H1 (cell line): ENCODE measurements around the gene ANXA5. TPM values are rescaled to one million over a fixed set of nuclear protein-coding genes. Genes with fewer than 3 reads are reported as not detected.

Experiments
- CTCF ChIA-PET: fragments of 300-600 bp; sonication (Branson Sonifier 250); formaldehyde crosslinking; loops from one replicate; lab custom pipeline; 2021; ENCODE audit not compliant: partially characterized antibody; lab: Charles Lee
- POLR2A ChIA-PET: fragments of 300-600 bp; sonication (Branson Sonifier 250); formaldehyde crosslinking; loops from one replicate; lab custom pipeline; 2021; ENCODE audit warnings: inconsistent platforms; ENCODE audit not compliant: partially characterized antibody; lab: Charles Lee
- DNase-seq, 2 experiments: peaks; one replicate each; pipeline versions ENCODE4 v3.0.0 to v3.0.0-alpha.2; 2010 to 2022; ENCODE audit warnings: low spot score in 2 of 2, low read depth in 1 of 2, mixed read lengths in 1 of 2
- FAIRE-seq: peaks from 2 replicates; lab custom pipeline; 2011; peaks lifted over from hg19 to GRCh38; lab: Jason Lieb, UNC
- H2AFZ ChIP-seq: 2 replicates; pipeline ENCODE4 v1.8.1; 2012; ENCODE audit warnings: low read length, inconsistent platforms
- H2AK5ac ChIP-seq: 2 replicates; pipeline ENCODE4 v1.6.1; 2013; ENCODE audit warnings: low read depth, low read length
- H2BK120ac ChIP-seq: replicated peaks from 2 replicates; pipeline ENCODE3; 2013; ENCODE audit warnings: low read depth, low read length, inconsistent platforms
- H2BK12ac ChIP-seq: 2 replicates; pipeline ENCODE4 v1.6.1; 2013; ENCODE audit warnings: low read depth, low read length
- H2BK15ac ChIP-seq: 2 replicates; pipeline ENCODE4 v1.6.1; 2013; ENCODE audit warnings: low read length
- H2BK20ac ChIP-seq: 2 replicates; pipeline ENCODE4 v1.6.1; 2013; ENCODE audit warnings: low read length
- H2BK5ac ChIP-seq: 2 replicates; pipeline ENCODE4 v1.6.1; 2013; ENCODE audit warnings: low read depth, low read length
- H3K14ac ChIP-seq: 2 replicates; pipeline ENCODE4 v1.6.1; 2013; ENCODE audit warnings: inconsistent platforms; ENCODE audit not compliant: insufficient read length
- H3K18ac ChIP-seq: 2 replicates; pipeline ENCODE4 v1.6.1; 2013; ENCODE audit warnings: low read length; ENCODE audit errors: extremely low read depth
- H3K23ac ChIP-seq: 2 replicates; pipeline ENCODE4 v1.6.1; 2013; ENCODE audit warnings: inconsistent platforms; ENCODE audit not compliant: insufficient read length
- H3K23me2 ChIP-seq: 2 replicates; pipeline ENCODE4 v1.6.1; 2013; ENCODE audit warnings: low read depth, low read length
- H3K27ac ChIP-seq: 2 replicates; pipeline ENCODE4 v1.6.1; 2011; ENCODE audit warnings: low read depth, low read length, inconsistent platforms
- H3K27me3 ChIP-seq, 4 experiments: replicated peaks in 1 of 4; 1 replicate in 1 of 4; 2 replicates in 3 of 4; pipeline versions ENCODE4 v1.6.1 to v1.8.1; 2011 to 2013; ENCODE audit warnings: low read length in 3 of 4, mild to moderate bottlenecking in 3 of 4, inconsistent platforms in 2 of 4, mixed read lengths in 2 of 4, moderate library complexity in 1 of 4; ENCODE audit not compliant: control insufficient read depth in 3 of 4, insufficient read depth in 3 of 4; ENCODE audit errors: extremely low read depth in 1 of 4
- H3K36me3 ChIP-seq, 4 experiments: 2 replicates each; pipeline versions ENCODE4 v1.6.1 to v1.8.1; 2011 to 2013; ENCODE audit warnings: mild to moderate bottlenecking in 4 of 4, low read length in 3 of 4, moderate library complexity in 2 of 4, control low read depth in 1 of 4, inconsistent platforms in 1 of 4; ENCODE audit not compliant: insufficient read depth in 4 of 4, control insufficient read depth in 2 of 4
- H3K4ac ChIP-seq: replicated peaks from 2 replicates; pipeline ENCODE3; 2013; ENCODE audit warnings: low read length, low read depth, mixed read lengths, inconsistent platforms; ENCODE audit not compliant: insufficient read length
- H3K4me1 ChIP-seq, 4 experiments: replicated peaks in 1 of 4; 1 replicate in 1 of 4; 2 replicates in 3 of 4; pipeline versions ENCODE4 v1.6.1 to v1.8.1; 2011 to 2013; ENCODE audit warnings: low read length in 3 of 4, inconsistent platforms in 2 of 4, mixed read lengths in 1 of 4; ENCODE audit not compliant: insufficient read depth in 4 of 4, control insufficient read depth in 3 of 4
- H3K4me2 ChIP-seq, 2 experiments: 2 replicates each; pipeline versions ENCODE4 v1.6.1 to v1.8.1; 2011 to 2013; ENCODE audit warnings: low read depth in 2 of 2, low read length in 2 of 2, control low read depth in 1 of 2, inconsistent platforms in 1 of 2, mild to moderate bottlenecking in 1 of 2; ENCODE audit not compliant: insufficient read depth in 1 of 2
- H3K4me3 ChIP-seq, 4 experiments: fragments of 200-600, 300-600 bp in 1 of 4; sonication (generic), shearing (Covaris generic), sonication (Bioruptor Twin) in 1 of 4; 2 replicates each; pipeline versions ENCODE4 v1.5.1 to v1.8.1; 2011 to 2016; ENCODE audit warnings: low read length in 4 of 4, low read depth in 3 of 4, control low read depth in 2 of 4, inconsistent platforms in 2 of 4, mild to moderate bottlenecking in 2 of 4, mixed read lengths in 1 of 4, moderate library complexity in 1 of 4; ENCODE audit not compliant: insufficient read depth in 2 of 4; ENCODE audit errors: extremely low read depth in 1 of 4
- H3K56ac ChIP-seq: replicated peaks from 2 replicates; pipeline ENCODE3; 2013; ENCODE audit warnings: low read depth, mild to moderate bottlenecking, mixed read lengths, low read length, inconsistent platforms; ENCODE audit not compliant: insufficient read length
- H3K79me1 ChIP-seq: 2 replicates; pipeline ENCODE4 v1.6.1; 2013; ENCODE audit warnings: low read depth, low read length, control low read depth
- H3K79me2 ChIP-seq, 2 experiments: 2 replicates each; pipeline versions ENCODE4 v1.6.1 to v1.8.1; 2012 to 2013; ENCODE audit warnings: low read length in 2 of 2, mild to moderate bottlenecking in 2 of 2, inconsistent platforms in 1 of 2; ENCODE audit not compliant: insufficient read depth in 2 of 2, control insufficient read depth in 1 of 2
- H3K9ac ChIP-seq, 4 experiments: replicated peaks in 1 of 4; 1 replicate in 1 of 4; 2 replicates in 3 of 4; pipeline versions ENCODE4 v1.6.1 to v1.8.1; 2011 to 2013; ENCODE audit warnings: low read depth in 3 of 4, low read length in 3 of 4, control low read depth in 2 of 4, mild to moderate bottlenecking in 2 of 4, moderate library complexity in 2 of 4, inconsistent platforms in 1 of 4; ENCODE audit errors: extremely low read depth in 1 of 4
- H3K9me3 ChIP-seq, 2 experiments: 2 replicates each; pipeline versions ENCODE4 v1.6.1 to v1.8.1; 2012 to 2013; ENCODE audit warnings: mild to moderate bottlenecking in 2 of 2, moderate library complexity in 2 of 2, control low read depth in 1 of 2, inconsistent platforms in 1 of 2, low read depth in 1 of 2, low read length in 1 of 2, mixed read lengths in 1 of 2; ENCODE audit not compliant: insufficient read depth in 2 of 2
- H4K20me1 ChIP-seq, 2 experiments: replicated peaks in 1 of 2; 2 replicates each; pipeline versions ENCODE3 to v1.8.1; 2011 to 2013; ENCODE audit warnings: inconsistent platforms in 2 of 2, low read length in 2 of 2, mild to moderate bottlenecking in 1 of 2; ENCODE audit not compliant: insufficient read depth in 2 of 2, control insufficient read depth in 1 of 2
- H4K5ac ChIP-seq: 2 replicates; pipeline ENCODE4 v1.6.1; 2013; ENCODE audit warnings: low read length, low read depth, mixed read lengths, inconsistent platforms; ENCODE audit not compliant: insufficient read length
- H4K8ac ChIP-seq: 2 replicates; pipeline ENCODE4 v1.8.0; 2013; ENCODE audit warnings: mild to moderate bottlenecking, moderate library complexity, low read length, inconsistent platforms; ENCODE audit not compliant: insufficient read depth; ENCODE audit errors: extremely low read depth
- H4K91ac ChIP-seq: replicated peaks from 2 replicates; pipeline ENCODE3; 2013; ENCODE audit warnings: low read length, mixed read lengths, inconsistent platforms; ENCODE audit not compliant: insufficient read length
- ATF2 ChIP-seq: IDR thresholded peaks from 2 replicates; pipeline ENCODE4 v1.6.1; 2012; ENCODE audit warnings: low read length, inconsistent platforms
- ATF3 ChIP-seq: IDR thresholded peaks from 2 replicates; pipeline ENCODE4 v1.6.1; 2011; ENCODE audit warnings: low read depth, mild to moderate bottlenecking, low read length; ENCODE audit not compliant: insufficient read depth
- BACH1 ChIP-seq: IDR thresholded peaks from 2 replicates; pipeline ENCODE4 v1.6.1; 2012; ENCODE audit warnings: low read length, improper control_type of control experiment
- CEBPB ChIP-seq: IDR thresholded peaks from 2 replicates; pipeline ENCODE4 v1.6.1; 2012; ENCODE audit warnings: low read depth, low read length
- CREB1 ChIP-seq: IDR thresholded peaks from 2 replicates; pipeline ENCODE4 v1.6.1; 2012; ENCODE audit warnings: inconsistent platforms
- JUN ChIP-seq: IDR thresholded peaks from 2 replicates; pipeline ENCODE4 v1.6.1; 2011; ENCODE audit warnings: low read depth, mild to moderate bottlenecking, improper control_type of control experiment, low read length
- NRF1 ChIP-seq: IDR thresholded peaks from 2 replicates; pipeline ENCODE4 v1.6.1; 2011; ENCODE audit warnings: mild to moderate bottlenecking, low read depth, low read length, improper control_type of control experiment
- POLR2A ChIP-seq, 2 experiments: IDR thresholded peaks; 1 replicate in 1 of 2; 2 replicates in 1 of 2; pipeline ENCODE4 v1.6.1; 2011; ENCODE audit warnings: low read depth in 2 of 2, low read length in 2 of 2, mild to moderate bottlenecking in 2 of 2; ENCODE audit errors: control extremely low read depth in 1 of 2
- SIN3A ChIP-seq, 2 experiments: IDR thresholded peaks in 1 of 2; conservative IDR thresholded peaks in 1 of 2; 2 replicates each; pipeline ENCODE4 v1.6.1; 2011 to 2012; ENCODE audit warnings: low read length in 2 of 2, improper control_type of control experiment in 1 of 2, low read depth in 1 of 2, mild to moderate bottlenecking in 1 of 2
- SP2 ChIP-seq: IDR thresholded peaks from 2 replicates; pipeline ENCODE4 v1.6.1; 2012; ENCODE audit warnings: mild to moderate bottlenecking, low read length, inconsistent platforms
- TCF12 ChIP-seq: IDR thresholded peaks from 2 replicates; pipeline ENCODE4 v1.6.1; 2011; ENCODE audit warnings: low read depth, mild to moderate bottlenecking, low read length
- TEAD4 ChIP-seq: IDR thresholded peaks from 2 replicates; pipeline ENCODE4 v1.6.1; 2012; ENCODE audit warnings: low read depth, low read length, inconsistent platforms, mixed read lengths
- WGBS, 2 experiments: shearing (Covaris generic) in 1 of 2; methylation state at CpG; one replicate each; pipeline versions ENCODE4 v1.1.6 to v1.1.7; 2013 to 2015; ENCODE audit warnings: low lambda C conversion rate in 2 of 2, mixed read lengths in 2 of 2, inconsistent platforms in 1 of 2, low coverage in 1 of 2, missing lambda C conversion rate in 1 of 2; ENCODE audit not compliant: insufficient replicate concordance in 2 of 2, insufficient coverage in 1 of 2, insufficient read length in 1 of 2; ENCODE audit errors: extremely low coverage in 1 of 2, missing lambda C conversion rate in 1 of 2; 5-methylcytosine and 5-hydroxymethylcytosine counted together
- polyA plus RNA-seq, 7 experiments: library from polyadenylated mRNA; depleted of rRNA in 3 of 7; stranded (reverse) in 5 of 7; unstranded in 2 of 7; fragments of >200 nt in 5 of 7; fragments of 200-250 nt in 2 of 7; gene quantifications; 1 replicate in 5 of 7; 2 replicates in 1 of 7; 4 replicates in 1 of 7; pipeline versions ENCODE4 v1.2.1 to v1.2.3, GENCODE V29; 2011 to 2013; ENCODE audit warnings: missing spikeins in 2 of 7, mixed read lengths in 2 of 7
- total RNA-seq: library from RNA; stranded (reverse); fragmentation: NEBNext Ultra II Directional; extraction: Animal tissue kit (Norgen Biotek cat#: 25700); gene quantifications from 2 replicates; pipeline ENCODE4 v1.2.1, GENCODE V29; 2021

ANXA5 gene
- total and polyA plus RNA-seq, 2 of the 8 experiments (the other 6 are each of a cell fraction or from before 2014, with no cell fraction given) = 213 to 221 TPM

- Histone ChIP-seq H4K5ac (no peak overlapping the region), H4K91ac (no peak overlapping the region), H3K79me2 (no peaks in the 10 kb centered on the region), H3K23ac (no peak overlapping the region), H3K9me3 (no peaks in the 10 kb centered on the region), H2AFZ (no peak overlapping the region), H2BK20ac (no peak overlapping the region), H3K56ac (no peak overlapping the region), H2BK120ac (no peak overlapping the region), H2AK5ac (no peak overlapping the region), H2BK12ac (no peak overlapping the region), H2BK5ac (no peak overlapping the region), H3K4ac (no peak overlapping the region), H3K18ac (no peak overlapping the region), H4K8ac (no peak overlapping the region), H3K23me2 (no peaks in the 10 kb centered on the region), H4K20me1 (no peaks in the 10 kb centered on the region), H3K4me1 (peaks cover 5 to 10% (median 7%) of the 10 kb centered on the region in 4 experiments; a peak in 5 of 7 replicates), H3K9ac (no peak overlapping the region), H3K79me1 (no peaks in the 10 kb centered on the region), H3K4me3 (no peak overlapping the region), H3K27ac (no peak overlapping the region), H3K27me3 (no peaks in the 10 kb centered on the region), H3K4me2 (no peak overlapping the region), H2BK15ac (no peak overlapping the region), H3K36me3 (no peaks in the 10 kb centered on the region), H3K14ac (no peak overlapping the region)
- no peak for FAIRE-seq
- ChIA-PET POLR2A (interaction anchor here (1.2 kb wide), 1 partner anchor 14 kb away, joined by 3 read pairs; no protein-coding TSS in a partner anchor), CTCF (interaction anchor here (3.8 kb wide), 1 partner anchor 15 kb away, joined by 16 read pairs; no protein-coding TSS in a partner anchor)
- WGBS, 2 experiments = 97% methylated on average over 3 of the region's 3 CpGs; no CpG with 5 or more reads in 1 of the 2 experiments
- no peak for DNase-seq
- TF ChIP-seq CREB1 (no peak), TEAD4 (no peak), ATF2 (no peak), NRF1 (no peak), TCF12 (no peak), SIN3A (conservative IDR thresholded peaks at IDR 0.05 in 1 of 2, IDR thresholded peaks at IDR 0.05 in 1 of 2; ENCODE audit: low read depth in 1 of 2, low read length in 2 of 2) (no peak), POLR2A (IDR thresholded peaks at IDR 0.05; ENCODE audit: control extremely low read depth in 1 of 2, low read depth in 2 of 2, low read length in 2 of 2) (no peak), JUN (no peak), BACH1 (no peak), CEBPB (no peak), SP2 (no peak), ATF3 (no peak)
Observed at GRCh38 chr4:121709766-121710405, 13.1 kb upstream of the ANXA5 start.
